ENCODE data around the gene ICOSLG. TPM values are rescaled to one million over a fixed set of nuclear protein-coding genes. Genes with fewer than 3 reads are reported as not detected.
"Not testable (repeated sequence)": the region's sequence is repeated elsewhere in the genome, so short reads cannot be mapped to it uniquely, and the experiment has no call there.

Gene ICOSLG
- total RNA-seq, 1 donor from 2014 or later = 4.4 TPM

- DNase-seq (no peak), ATAC-seq (no peak)
- intact Hi-C loops (cut with micrococcal nuclease) = no loop called here
These were observed 28.3 kb upstream of the ICOSLG start for GRCh38 chr21:44269090-44269489.

GRCh38 chr21:44267655-44268142, 27.0 kb upstream of the ICOSLG start:
- peak; percentile 55 for DNase-seq
- intact Hi-C loops (cut with micrococcal nuclease) = no loop called here
- peak; percentile 48 for ATAC-seq

- no peak for DNase-seq
- intact Hi-C loops (cut with micrococcal nuclease) = no loop called here
- no peak for ATAC-seq
These were observed 25.1 kb upstream of the ICOSLG start for GRCh38 chr21:44265734-44266270.

GRCh38 chr21:44263768-44264167, 23.0 kb upstream of the ICOSLG start:
- intact Hi-C loops (cut with micrococcal nuclease) = no loop called here
- ATAC-seq (no peak), DNase-seq (no peak)

- DNase-seq (no peak), ATAC-seq (no peak)
- intact Hi-C loops (cut with micrococcal nuclease) = no loop called here
These were observed 22.5 kb upstream of the ICOSLG start for GRCh38 chr21:44263221-44263760.

GRCh38 chr21:44262338-44263056, 21.8 kb upstream of the ICOSLG start:
- no peak for DNase-seq
- intact Hi-C loops (cut with micrococcal nuclease) = no loop called here
- no peak for ATAC-seq

GRCh38 chr21:44261675-44262295, 21.0 kb upstream of the ICOSLG start, which contains the start of gene DNMT3L:
DNMT3L (minus strand) TSS chr21:44261897; CDS start chr21:44261259, 638 bp downstream.
- ATAC-seq = no peak
- no peak for DNase-seq
- intact Hi-C loops (cut with micrococcal nuclease) = no loop called here

GRCh38 chr21:44260791-44261631, 20.3 kb upstream of the ICOSLG start:
- no peak for ATAC-seq
- intact Hi-C loops (cut with micrococcal nuclease) = no loop called here
- DNase-seq = no peak

- no peak for DNase-seq
- ATAC-seq = no peak
- intact Hi-C loops (cut with micrococcal nuclease) = no loop called here
These were observed 19.3 kb upstream of the ICOSLG start for GRCh38 chr21:44260066-44260465.

GRCh38 chr21:44259082-44259705, 18.5 kb upstream of the ICOSLG start:
- no peak for ATAC-seq

GRCh38 chr21:44258056-44258725, 17.4 kb upstream of the ICOSLG start:
- no peak for ATAC-seq
- intact Hi-C loops (cut with micrococcal nuclease) = no loop called here
- DNase-seq = no peak

More at GRCh38 chr21:44259082-44259705, 18.5 kb upstream of the ICOSLG start:
- no peak for DNase-seq
- intact Hi-C loops (cut with micrococcal nuclease) = no loop called here

GRCh38 chr21:44255511-44255981, 14.8 kb upstream of the ICOSLG start:
- intact Hi-C loops (cut with micrococcal nuclease) = no loop called here
- ATAC-seq (peak; percentile 29), DNase-seq (no peak)

GRCh38 chr21:44253832-44254710, 13.3 kb upstream of the ICOSLG start:
- DNase-seq = peak; percentile 10
- no peak for ATAC-seq
- intact Hi-C loops (cut with micrococcal nuclease) = no loop called here

- peak; percentile 54 for ATAC-seq
- intact Hi-C loops (cut with micrococcal nuclease); DNase-seq: not testable (repeated sequence)
These were observed 8.7 kb upstream of the ICOSLG start for GRCh38 chr21:44249204-44250037.

- intact Hi-C loops (cut with micrococcal nuclease) = not testable (repeated sequence)
These were observed 7.2 kb upstream of the ICOSLG start for GRCh38 chr21:44247904-44248303.

GRCh38 chr21:44243980-44244379, 3.2 kb upstream of the ICOSLG start:
- intact Hi-C loops (cut with micrococcal nuclease); DNase-seq; ATAC-seq: not testable (repeated sequence)

More at GRCh38 chr21:44247904-44248303, 7.2 kb upstream of the ICOSLG start:
- not testable (repeated sequence) for DNase-seq, ATAC-seq
